GM19395 (cell line): ENCODE results near the gene NUMB.

Experiments
- ATAC-seq: cut with Tn5 transposase; IDR thresholded peaks from one replicate; pipeline ENCODE4 v1.9.1; 2021; ENCODE audit warnings: mild to moderate bottlenecking, moderate library complexity; ENCODE audit not compliant: unreplicated experiment

Gene NUMB

GRCh38 chr14:73248108-73248868, 210.1 kb downstream of the NUMB start:
- ATAC-seq = no peak

- ATAC-seq = no peak
Measured at GRCh38 chr14:73246387-73247150, 211.8 kb downstream of the NUMB start.

DNA sequence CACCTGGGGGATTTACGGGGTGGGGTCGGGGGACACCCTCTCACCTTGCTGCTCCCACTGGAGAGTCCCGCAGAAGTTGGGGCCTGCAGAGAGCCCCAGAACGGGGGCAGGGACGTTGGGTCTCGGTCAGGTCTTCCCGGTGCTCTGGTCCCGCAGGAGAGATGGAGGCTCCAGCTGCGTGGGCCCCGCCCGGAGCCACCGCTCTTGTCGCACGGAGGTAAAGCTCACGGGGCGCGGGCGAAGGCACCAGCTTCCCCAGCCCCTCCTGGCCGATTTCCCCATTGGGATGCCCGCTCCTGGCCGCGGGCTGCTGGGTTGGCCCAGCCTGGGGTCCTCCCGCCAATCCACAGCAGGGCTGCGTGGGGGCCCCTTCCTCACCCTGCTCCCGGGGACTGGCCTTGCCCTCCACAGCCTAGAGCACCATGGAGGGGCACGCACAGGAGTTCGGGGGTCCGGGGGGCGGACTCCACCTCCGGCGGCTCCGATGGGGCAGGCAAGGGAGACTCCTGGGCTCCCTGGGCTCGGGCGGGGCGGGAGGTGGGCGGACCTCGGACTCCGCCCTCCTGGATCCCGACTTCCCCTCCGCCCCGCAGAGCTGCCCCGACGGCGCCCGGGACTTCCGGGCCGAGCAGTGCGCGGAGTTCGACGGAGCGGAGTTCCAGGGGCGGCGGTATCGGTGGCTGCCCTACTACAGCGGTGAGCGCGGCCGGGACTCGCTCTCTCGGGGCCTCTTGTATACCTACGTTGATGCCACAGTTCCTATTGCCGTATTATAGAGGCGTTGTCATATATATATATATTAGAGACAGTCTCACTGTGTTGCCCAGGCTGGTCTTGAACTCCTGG, 212.6 kb downstream of the NUMB start:
- peak; percentile 51 for ATAC-seq

GRCh38 chr14:73244541-73245290, 213.6 kb downstream of the NUMB start:
- no peak for ATAC-seq

DNA sequence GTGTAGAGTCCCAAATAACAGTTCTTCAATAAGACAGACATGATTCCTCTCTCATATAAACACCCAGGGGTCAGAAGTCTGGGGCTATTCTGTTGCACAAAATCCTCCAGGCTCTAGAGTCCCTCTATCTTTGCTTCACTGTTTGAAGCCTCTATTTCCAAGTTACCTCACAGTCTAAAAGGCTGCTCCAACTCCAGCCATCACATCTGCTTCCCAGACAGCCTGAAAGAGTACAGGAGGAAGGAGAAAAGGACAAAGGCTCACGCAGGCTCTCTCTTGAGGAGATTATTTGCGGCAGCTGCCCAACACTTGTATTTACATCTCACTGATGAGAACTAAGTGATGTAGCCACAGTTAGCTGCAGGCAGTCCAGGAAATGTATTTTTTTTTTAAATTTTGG, 214.6 kb downstream of the NUMB start:
- ATAC-seq = no peak

- ATAC-seq = no peak
Measured at GRCh38 chr14:73243341-73243740, 215.0 kb downstream of the NUMB start.

DNA sequence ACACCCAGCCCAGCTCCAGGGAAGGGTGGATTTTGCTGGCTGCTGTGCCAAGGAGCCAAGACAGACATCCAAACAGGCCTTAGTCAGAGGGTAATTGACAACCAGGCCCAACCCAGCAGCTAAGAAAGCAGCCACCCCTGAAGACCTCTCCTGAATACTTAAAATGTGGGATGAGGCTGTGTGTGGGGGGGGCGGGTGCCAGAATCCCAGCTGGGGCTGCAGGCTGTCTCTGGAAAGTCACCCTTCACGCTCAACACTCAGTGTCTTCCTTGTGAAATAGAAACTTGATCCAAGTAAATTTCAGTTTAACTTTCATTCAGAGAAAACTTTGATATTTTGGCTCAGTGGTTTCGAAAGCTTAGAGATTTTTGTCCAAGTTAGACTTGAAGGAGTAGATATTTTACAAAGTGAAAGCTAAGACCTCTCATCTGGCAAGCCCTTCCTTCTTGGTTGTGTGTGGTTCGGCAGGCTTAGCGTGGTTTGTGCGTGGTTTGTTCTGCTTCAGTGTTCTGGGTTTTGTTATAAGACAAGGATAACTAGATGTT, 215.9 kb downstream of the NUMB start:
- no peak for ATAC-seq

- ATAC-seq = no peak
Measured at GRCh38 chr14:73241481-73242165, 216.7 kb downstream of the NUMB start.

- no peak for ATAC-seq
Measured at GRCh38 chr14:73240816-73241480, 217.4 kb downstream of the NUMB start.

GRCh38 chr14:73239393-73240241, 218.7 kb downstream of the NUMB start:
- ATAC-seq = no peak

DNA sequence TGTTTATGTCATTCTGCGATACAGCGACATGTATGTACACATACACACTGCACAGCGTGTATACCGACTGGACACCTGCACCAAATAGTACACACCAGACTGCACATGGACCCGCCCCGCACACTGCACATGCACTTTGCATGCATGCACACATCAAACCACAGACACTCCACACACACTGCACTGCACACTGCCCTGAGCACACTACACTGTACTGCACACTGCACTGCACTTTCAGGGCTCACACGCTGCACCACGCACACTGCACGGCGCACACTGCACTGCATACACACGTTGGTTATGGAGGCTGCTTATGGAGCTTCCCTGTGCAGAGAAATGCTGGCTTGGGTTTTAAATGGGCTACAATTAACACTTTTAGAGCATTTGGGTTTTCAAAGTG, 219.4 kb downstream of the NUMB start:
- ATAC-seq = no peak

- no peak for ATAC-seq
Measured at GRCh38 chr14:73238424-73238852, 219.9 kb downstream of the NUMB start.

DNA sequence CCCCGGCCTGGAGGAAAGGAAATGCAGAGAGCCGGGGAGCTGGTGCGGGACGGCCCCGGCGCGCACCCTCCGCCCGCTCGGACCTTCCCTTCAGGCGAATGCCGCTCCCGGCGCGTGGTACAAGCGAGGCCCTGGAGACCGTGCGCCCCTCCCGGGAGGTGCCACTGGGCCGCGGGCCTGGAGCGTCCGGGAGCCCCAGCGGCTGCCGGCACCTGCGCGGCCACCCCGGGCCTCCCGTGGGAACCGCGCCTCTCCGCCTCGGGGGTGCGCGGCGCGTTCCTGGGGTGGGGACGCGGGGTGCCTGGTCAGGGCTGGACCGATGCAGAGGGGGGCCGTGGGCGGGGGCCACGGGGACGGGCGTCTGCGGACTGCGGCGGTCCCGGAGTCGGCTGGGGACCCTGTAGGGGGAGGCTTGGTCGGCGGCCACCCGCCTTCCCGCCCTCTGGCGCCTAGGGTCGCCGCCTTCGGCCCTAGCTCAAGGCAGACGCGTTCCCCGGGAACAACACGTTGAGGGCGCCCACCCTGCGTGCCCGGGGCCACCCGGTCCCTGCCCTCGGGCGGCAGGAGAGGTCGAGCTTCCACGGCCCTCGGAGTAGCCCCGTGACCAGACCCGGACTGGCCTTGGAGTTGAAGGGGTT, 220.4 kb downstream of the NUMB start:
- no peak for ATAC-seq

- ATAC-seq = no peak
Measured at GRCh38 chr14:73237219-73237785, 221.0 kb downstream of the NUMB start, which contains the start of gene PAPLN. PAPLN (plus strand) TSS chr14:73237506; CDS start chr14:73239779, 2,273 bp downstream.

- no peak for ATAC-seq
Measured at GRCh38 chr14:73236752-73237218, 221.6 kb downstream of the NUMB start.

GRCh38 chr14:73236157-73236556, 222.2 kb downstream of the NUMB start:
- ATAC-seq = no peak

DNA sequence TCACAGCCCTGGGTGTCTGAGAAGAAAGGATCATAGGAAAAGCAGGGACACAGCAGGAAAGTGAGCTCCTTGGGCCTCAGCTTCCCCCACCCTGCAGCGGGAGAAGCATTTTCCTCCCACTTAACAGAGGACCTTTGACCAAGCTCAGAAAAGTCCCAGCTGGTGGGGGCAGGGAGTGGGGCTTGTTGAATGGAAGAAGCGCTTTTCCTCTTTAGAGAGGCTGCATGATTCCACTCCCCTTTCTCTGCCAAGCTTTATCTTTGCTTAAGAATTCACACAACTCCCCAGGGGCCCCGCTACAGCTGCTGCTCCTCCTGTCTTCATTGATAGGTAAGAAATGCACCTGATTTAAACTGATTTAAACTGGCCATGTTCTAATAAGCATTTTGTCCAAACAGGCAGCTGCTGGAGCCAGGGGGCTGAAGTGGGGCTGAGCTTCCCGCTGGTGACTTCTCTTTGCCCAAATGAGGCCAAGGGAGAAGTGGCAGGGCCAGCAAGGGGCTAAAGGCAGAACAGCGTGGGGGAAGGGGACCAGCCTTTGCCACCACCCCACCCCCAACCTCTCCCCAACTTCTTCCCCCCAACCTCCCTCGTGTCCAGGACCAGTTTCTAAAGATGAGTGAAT, 222.7 kb downstream of the NUMB start:
- ATAC-seq = no peak
